HG03439 (cell line): ENCODE results near the gene MIA3.
"Not testable (repeated sequence)": the region's sequence is repeated elsewhere in the genome, so short reads cannot be mapped to it uniquely, and the experiment has no call there.

ENCODE experiments used
- ATAC-seq: cut with Tn5 transposase; IDR thresholded peaks from one replicate; pipeline ENCODE4 v1.9.1; 2021; ENCODE audit warnings: mild to moderate bottlenecking, moderate library complexity; ENCODE audit not compliant: unreplicated experiment

The MIA3 gene

DNA sequence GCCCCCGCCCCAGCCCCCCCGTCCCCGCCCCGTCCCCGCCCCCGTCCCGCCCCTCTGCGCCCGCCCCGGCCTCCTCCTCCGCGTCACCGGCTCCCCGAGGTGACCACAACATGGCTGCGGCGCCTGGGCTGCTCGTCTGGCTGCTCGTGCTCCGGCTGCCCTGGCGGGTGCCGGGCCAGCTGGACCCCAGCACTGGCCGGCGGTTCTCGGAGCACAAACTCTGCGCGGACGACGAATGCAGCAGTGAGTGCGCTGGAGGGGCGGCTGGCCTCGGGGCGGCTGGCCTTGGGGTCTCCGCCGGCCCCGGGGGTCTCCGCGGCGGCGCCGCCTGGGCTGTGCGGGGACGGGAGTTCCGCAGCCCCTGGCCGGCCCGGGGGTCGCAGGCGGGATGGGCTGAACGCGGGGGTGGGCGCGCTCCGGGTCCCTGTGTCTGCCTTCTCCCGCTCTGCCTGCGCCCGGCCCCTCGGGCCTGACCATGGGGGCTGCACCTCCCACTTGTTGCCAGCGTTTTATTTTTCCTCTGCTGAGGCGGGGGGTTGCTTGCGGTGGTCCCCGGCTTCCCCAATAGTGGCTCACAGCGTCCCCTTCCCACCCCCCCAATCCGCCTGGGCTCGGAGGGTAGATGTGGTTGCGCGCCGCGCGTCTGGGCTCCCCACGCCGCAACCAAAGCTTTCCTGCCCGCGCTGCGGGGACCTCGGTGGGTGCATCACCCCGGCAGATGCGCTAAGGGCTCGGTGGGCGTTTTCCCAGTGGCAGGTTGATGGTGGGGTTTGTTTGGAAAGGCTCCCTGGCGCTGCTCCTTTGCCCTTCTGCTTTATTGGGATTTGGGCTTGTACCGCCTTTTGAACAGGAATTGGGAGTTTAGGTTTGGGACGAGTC is at the start of gene MIA3:
TSS of gene MIA3 (plus strand) at position 97 of the 879 bp plus-strand sequence. CDS start at position 111, 14 bp downstream.
- peak; percentile 73 for ATAC-seq

DNA sequence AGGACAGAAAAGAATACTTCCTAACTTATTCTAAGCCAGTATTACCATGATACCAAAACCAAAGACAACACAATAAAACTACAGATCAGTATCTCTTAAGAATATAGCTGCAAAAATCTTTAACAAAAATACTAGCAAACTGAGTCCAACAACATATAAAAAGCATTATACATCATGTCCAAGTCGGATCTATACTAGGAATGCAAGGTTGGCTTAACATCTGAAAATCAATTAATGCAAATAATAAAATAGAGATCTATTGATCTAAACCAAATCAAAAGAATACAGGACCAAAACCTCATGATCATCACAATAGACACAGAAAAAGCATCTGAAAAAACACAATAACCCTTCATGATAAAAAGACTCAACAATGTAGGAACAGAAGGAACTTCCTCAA is 47.1 kb upstream of the MIA3 start:
- no peak for ATAC-seq

GRCh38 chr1:222579316-222579715 is 38.6 kb upstream of the MIA3 start:
- no peak for ATAC-seq

DNA sequence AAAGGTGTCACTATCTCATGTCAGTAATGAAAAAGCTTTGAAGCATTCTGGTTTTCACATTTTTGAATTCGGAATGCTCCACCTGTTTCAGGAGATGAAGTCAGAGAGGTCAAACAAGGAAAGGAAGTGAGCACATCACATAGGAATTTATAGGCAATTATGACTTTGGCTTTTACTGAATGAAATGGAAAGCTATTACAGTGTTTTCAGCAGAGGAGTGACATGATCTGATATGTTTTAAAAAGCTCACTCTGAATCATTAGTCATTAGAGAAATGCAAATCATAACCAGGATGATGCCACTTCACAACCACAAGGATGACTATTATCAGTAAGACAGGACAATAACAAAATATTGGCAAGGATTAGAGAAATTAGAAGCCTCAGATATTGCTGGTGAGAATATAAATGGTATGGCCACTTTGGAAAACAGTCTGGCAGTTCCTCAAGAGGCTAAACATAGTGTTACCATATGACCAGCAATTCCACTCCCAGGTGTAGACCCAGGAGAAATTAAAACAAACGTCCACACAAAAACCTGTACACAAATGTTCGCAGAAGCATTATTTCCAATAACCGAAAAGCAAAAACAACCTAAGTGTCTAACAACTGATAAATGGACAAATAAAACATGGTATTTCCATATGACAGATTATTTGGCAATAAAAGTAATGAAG is 35.7 kb upstream of the MIA3 start:
- peak; percentile 49 for ATAC-seq

DNA sequence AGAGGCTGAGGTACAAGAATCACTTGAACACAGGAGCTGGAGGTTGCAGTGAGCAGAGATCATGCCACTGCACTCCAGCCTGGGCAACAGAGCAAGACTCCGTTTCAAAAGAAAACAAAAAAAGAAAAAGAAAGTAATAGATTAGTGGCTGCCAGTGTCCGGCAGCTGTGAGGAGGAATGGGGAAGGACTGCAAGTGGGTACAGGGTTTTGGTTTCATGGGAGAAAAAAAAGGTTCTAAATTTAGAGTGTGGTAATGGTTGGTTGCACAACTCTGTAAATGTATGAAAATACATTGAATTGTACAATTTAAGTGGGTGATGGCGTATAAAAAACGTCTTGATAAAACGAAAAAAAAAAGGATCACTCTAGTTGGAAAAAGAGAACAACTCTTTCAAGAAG is 34.8 kb upstream of the MIA3 start:
- ATAC-seq: peak; percentile 81

DNA sequence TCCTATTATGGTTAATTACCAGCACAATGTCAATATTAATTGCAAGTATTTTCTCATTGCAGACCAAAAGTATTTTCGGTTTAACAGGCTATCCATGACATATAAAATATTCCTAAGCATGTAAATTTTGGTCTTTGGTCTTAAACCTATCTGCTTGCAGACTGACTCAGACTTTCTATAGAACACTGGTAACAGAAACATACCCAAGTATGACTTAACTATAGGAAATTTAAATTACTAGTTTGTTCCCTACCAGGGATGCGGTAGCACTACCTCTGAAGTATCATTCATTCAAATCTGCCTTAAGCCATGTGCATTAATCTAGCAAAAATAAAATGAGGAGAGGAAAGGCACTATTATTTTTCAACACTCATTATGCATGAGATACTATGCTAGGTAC is 31.1 kb upstream of the MIA3 start:
- ATAC-seq: no peak

DNA sequence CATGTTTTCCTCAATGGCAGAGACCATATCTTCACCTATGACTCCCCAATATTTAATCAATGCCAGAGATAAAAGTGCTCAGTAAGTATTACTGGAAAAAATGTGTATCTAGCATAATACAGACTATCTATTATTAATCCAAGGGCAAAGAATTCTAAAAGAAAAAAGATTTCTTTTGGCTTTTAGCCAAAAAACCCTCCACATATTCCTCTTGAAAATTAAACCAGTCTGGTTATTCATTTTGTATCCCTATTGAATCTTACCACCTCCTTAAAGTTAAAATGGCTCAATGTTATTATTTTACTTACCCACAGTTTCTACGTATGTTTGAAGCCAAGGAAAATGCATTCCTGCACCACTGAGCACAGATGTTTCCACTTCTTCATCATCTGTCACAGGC is 29.8 kb upstream of the MIA3 start:
- ATAC-seq: no peak

DNA sequence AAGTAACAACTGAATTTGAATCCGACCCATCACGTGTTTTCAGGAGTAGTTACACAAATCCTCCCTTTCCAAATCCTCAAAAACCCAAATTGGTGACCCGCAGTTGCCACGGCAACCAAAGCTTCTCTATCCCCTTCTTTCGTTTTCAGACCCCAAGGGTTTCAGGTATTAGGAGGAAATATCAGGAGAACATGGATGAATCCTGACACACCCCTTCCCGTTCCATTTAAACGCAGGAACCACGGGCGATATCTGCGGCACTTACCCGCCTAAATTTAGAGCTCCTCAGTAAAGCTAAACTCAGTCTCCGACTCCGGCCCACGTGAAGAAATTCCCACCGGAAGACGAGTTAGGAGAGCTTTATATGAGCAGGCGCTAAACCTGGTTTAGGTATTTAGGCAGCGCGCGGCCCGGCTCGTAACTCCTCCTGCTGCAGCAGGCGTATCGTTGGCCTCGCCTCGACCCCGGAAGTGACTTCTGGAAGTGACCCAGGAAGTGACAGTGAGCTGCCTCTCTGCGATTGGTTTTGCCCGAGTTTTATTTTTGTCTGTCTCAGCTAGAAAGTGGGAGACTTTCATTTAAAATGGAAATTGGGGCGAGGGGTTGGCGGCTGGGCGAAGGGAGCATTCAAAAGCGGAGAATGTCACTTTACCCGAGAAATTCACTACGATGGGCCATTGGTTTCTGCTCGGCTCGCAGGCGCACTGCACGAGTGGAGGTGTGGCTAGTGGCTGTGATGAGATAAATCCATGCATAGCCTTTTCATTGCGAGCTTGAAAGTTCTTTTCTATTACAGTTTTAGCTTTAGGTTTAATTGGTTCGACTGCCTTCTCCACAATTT is 28.2 kb upstream of the MIA3 start, which contains the start of gene TAF1A:
TSS of gene TAF1A (minus strand) at position 472 of the 841 bp plus-strand sequence.
- ATAC-seq: peak; percentile 99

- ATAC-seq: no peak
These were observed 25.7 kb upstream of the MIA3 start for GRCh38 chr1:222592171-222592570.

DNA sequence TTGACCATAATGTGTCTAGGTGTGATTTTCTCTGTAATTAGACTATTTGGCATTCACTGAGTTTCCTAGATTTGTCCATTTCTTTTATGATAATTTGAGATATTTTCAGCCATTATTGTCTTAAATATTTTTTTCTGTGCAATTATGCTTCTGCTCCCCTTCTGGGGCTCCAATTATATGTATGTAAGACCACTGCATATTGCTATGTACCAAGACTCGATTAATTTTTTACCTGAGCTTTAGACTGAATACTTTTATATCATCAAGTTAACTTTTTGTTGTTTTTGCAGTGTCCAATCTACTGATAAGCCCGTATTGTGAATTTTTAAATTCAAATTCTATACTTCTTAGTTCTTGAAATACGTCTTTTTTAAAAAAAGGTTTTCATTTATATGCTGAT is 23.1 kb upstream of the MIA3 start:
- no peak for ATAC-seq

DNA sequence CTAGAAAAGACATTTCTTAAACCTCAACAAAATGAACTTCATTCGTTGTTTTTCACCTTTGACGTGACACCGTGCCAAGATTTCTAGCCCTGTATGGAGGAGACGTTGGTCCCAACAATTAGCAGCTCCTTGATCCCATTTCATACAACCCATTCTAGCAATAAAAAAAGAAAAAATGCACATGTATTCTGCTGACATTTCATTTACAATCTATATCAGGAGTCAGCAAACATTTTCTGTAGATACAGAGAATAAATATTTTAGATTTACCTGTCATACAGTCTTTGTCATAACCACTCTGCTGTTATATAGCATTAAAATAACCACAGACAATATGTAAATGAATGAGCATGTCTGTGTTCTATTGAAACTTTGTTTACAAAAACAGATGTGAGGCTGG is 21.2 kb upstream of the MIA3 start:
- ATAC-seq: peak; percentile 54

- no peak for ATAC-seq
These were observed 17.6 kb upstream of the MIA3 start for GRCh38 chr1:222600281-222600680.

GRCh38 chr1:222601257-222601656 is 16.6 kb upstream of the MIA3 start:
- no peak for ATAC-seq

DNA sequence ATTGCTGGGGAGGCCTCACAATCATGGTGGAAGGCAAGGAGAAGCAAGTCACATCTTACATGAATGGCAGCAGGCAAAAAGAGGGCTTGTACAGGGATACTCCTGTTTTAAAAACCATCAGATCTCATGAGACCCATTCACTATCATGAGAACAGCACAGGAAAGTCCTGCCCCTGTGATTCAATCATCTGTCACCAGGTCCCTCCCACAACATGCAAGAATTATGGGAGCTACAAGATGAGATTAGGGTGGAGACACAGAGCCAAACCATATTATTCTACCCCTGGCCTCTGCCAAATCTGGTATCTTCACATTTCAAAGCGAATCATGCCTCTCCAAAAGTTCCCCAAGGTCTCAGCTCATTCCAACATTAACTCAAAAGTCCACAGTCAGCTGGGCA is 11.1 kb upstream of the MIA3 start:
- ATAC-seq: no peak

DNA sequence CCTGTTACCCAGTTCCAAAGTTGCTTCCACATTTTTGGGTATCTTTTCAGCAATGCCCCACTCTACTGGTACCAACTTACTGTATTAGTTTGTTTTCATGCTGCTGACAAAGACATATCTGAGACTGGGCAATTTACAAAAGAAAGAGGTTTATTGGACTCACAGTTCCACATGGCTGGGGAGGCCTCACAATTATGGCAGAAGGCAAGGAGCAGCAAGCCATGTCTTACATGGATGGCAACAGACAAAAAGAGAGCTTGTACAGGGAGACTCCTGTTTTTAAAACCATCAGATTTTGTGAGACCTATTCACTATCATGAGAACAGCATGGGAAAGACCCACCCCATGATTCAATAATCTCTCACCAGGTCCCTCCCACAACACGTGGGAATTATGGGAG is 8.8 kb upstream of the MIA3 start:
- ATAC-seq: not testable (repeated sequence)

- ATAC-seq: no peak
These were observed 7.2 kb upstream of the MIA3 start for GRCh38 chr1:222610728-222611127.

- ATAC-seq: no peak
These were observed 4.3 kb upstream of the MIA3 start for GRCh38 chr1:222613627-222614026.

DNA sequence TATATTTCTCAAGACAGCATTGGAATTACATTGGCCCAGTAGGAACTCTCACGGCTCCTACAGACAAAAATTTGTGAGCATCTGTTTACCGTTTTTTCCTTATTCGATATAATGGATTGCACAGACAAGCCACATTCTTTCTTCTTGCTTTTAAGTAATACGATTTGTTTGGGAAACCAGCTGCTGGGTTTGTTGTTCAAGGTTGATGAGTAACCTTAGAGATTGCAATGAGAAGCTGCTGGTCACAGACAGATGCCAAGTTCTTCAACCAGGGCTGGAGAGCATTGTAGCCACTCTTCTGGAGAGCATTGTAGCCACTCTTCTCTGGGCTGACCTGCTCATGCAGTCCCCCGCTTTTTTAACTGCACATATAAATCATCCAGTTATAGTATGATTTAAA is 1.4 kb upstream of the MIA3 start:
- ATAC-seq: no peak

- peak; percentile 85 for ATAC-seq
These were observed 438 bp upstream of the MIA3 start for GRCh38 chr1:222617367-222617951.

DNA sequence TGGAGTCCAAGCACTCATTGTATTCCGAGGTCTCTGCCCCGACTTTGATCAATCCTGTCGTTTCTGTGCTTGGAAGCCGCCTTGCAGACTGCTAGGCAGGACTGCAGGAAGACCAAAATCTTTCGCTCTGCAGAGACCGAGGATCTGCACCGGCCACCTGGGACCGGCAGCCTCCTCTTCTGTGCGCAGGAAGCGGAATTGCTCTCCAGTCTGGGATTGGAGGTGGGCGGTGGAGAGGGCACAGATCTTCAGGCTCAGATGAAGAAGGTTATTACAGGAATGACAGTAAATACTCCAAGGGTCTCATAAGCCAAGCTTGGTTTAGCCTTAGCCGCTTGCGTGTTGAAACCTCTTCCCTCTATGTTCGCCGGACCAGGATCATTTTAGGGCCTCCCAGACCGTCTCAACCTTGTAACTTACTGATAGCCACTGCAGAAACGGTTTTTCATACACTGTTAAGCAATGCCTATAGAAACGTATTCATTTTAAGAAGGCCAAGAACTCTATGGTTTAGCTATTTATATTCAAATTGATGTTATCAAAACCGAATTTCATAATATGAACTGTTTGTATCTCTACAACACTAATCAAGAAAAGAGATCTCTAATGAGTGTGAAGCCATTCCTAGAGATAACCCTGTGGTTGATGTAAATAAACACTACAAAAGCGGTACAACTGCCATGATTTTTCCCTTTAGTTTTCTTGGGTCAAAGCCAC is 1.1 kb downstream of the MIA3 start:
- no peak for ATAC-seq
